Heart left ventricle (tissue), 16 donors: ENCODE measurements around the gene ANKRD44. TPM values are rescaled to one million over a fixed set of nuclear protein-coding genes. Genes with fewer than 3 reads are reported as not detected.
"Not testable (repeated sequence)": the region's sequence is repeated elsewhere in the genome, so short reads cannot be mapped to it uniquely, and the experiment has no call there.

Experiments
- ATAC-seq, 4 donors: fragments of 200-7000 bp; cut with Tn5 transposase; one replicate each; pipeline ENCODE4 v1.9.1; 2020 to 2022; ENCODE audit warnings: moderate library complexity in 4 of 4, mild to moderate bottlenecking in 3 of 4, moderate number of reproducible peaks in 1 of 4
- DNase-seq, 5 donors: peaks; one replicate each; pipeline ENCODE4 v3.0.0-alpha.2; 2020
- H3K27ac ChIP-seq, 12 donors: fragments of 200-600 bp; sonication (generic) in 4 of 12; one replicate each; pipeline versions ENCODE4 v1.5.0 to v1.8.0; 2016 to 2022; ENCODE audit warnings: mild to moderate bottlenecking in 2 of 12
- H3K27me3 ChIP-seq, 9 donors: fragments of 200-600 bp; sonication (generic) in 2 of 9; one replicate each; pipeline versions ENCODE4 v1.5.1 to v1.8.0; 2016 to 2022; ENCODE audit warnings: mild to moderate bottlenecking in 3 of 9
- H3K36me3 ChIP-seq, 9 donors: fragments of 200-600 bp; sonication (generic) in 2 of 9; one replicate each; pipeline versions ENCODE4 v1.5.0 to v1.8.0; 2018 to 2022; ENCODE audit warnings: mild to moderate bottlenecking in 2 of 9
- H3K4me1 ChIP-seq, 12 donors: fragments of 200-600 bp; sonication (generic) in 4 of 12; one replicate each; pipeline versions ENCODE4 v1.5.0 to v1.8.0; 2016 to 2022; ENCODE audit warnings: mild to moderate bottlenecking in 3 of 12
- H3K4me3 ChIP-seq, 12 donors: fragments of 200-600 bp; sonication (generic) in 4 of 12; one replicate each; pipeline versions ENCODE4 v1.5.0 to v1.8.0; 2017 to 2022; ENCODE audit warnings: mild to moderate bottlenecking in 9 of 12, moderate library complexity in 4 of 12
- H3K9me3 ChIP-seq, 12 donors: fragments of 200-600 bp; sonication (generic) in 4 of 12; one replicate each; pipeline versions ENCODE4 v1.5.0 to v1.8.0; 2016 to 2022; ENCODE audit warnings: mild to moderate bottlenecking in 1 of 12
- CTCF ChIP-seq, 12 donors: fragments of 200-600 bp; sonication (generic) in 4 of 12; IDR thresholded peaks; one replicate each; pipeline versions ENCODE4 v1.5.0 to v1.8.0; 2018 to 2022; ENCODE audit warnings: antibody characterized with exemption in 12 of 12, mild to moderate bottlenecking in 5 of 12
- POLR2A ChIP-seq, 2 donors: fragments of 450-650 bp; IDR thresholded peaks; one replicate each; pipeline ENCODE4 v1.6.1; 2017; ENCODE audit warnings: antibody characterized with exemption in 2 of 2, mild to moderate bottlenecking in 2 of 2, moderate library complexity in 2 of 2
- WGBS, 4 donors: extraction: QIAGEN DNeasy Blood & Tissue Kit in 2 of 4; methylation state at CpG; one replicate each; pipeline versions ENCODE4 v1.1.5 to v1.1.7; 2013 to 2018; 5-methylcytosine and 5-hydroxymethylcytosine counted together
- intact Hi-C, 10 donors: fragments of 100-400 bp; cut with DNase I; formaldehyde crosslinking; loops; one replicate each; pipeline versions ENCODE4 v1.11.1 to v1.14.2; 2022
- polyA plus RNA-seq, 2 donors: library from polyadenylated mRNA; stranded (reverse); fragments of 200-250 nt; gene quantifications; one replicate each; pipeline ENCODE4 v1.2.3, GENCODE V29; 2013
- total RNA-seq, 9 donors: library from RNA; depleted of rRNA in 2 of 9; stranded (reverse); fragments of >200 nt in 2 of 9; fragmentation: NEBNext Ultra II Directional in 3 of 9; extraction: Animal tissue kit (Norgen Biotek cat#: 25700) in 3 of 9; gene quantifications; one replicate each; pipeline versions ENCODE4 v1.1.0 to v1.2.4, GENCODE V29; 2016 to 2023
- donor health status: ischemic (EF 13 %, LVEDD 7.1; RV severe dilation, severe dysfunction).
- donor health status: healthy with polysubstance abuse.
- donor health status: DM: no; HTN: yes; CAD: no.
- donor health status: DM: no; HTN: no; CAD: no.
- donor health status: ischemic (EF 25% LVEDD 6.9; RV normal size, moderate dysfunction).
- donor health status: ischemic (EF 25% LVEDD 5.7; RV mildly dilated, moderate dysfunction).
- donor health status: healthy.
- donor health status: DM: yes; HTN: yes; CAD: no.
- donor health status: ischemic (EF 35%, LVEDD 5.7; RV mildly dilated, moderate dysfunction).
- donor health status: nonischemic (EF 11% LVEDD 7.7; RV severe dilation, severe dysfunction).
- donor health status: DM: yes; HTN: yes; CAD: no.
- donor health status: PGD.
- donor health status: ischemic (EF 29% LVEDD 5.4; RV normal size, mild dysfunction).
- donor health status: nonischemic (EF 23%, LVEDD 6.1; RV moderate dilation, normal function).

Gene ANKRD44
- total and polyA plus RNA-seq, 11 donors, result 2.4 to 30.6 (median 8.4) TPM

GRCh38 chr2:197010200-197011020, 300.2 kb downstream of the ANKRD44 start:
- Histone ChIP-seq H3K9me3 (no peaks in the 10 kb centered on the region), H3K4me1 (peaks cover 0 to 9% (median 0%) of the 10 kb centered on the region in 12 donors), H3K4me3 (no peak overlapping the region), H3K27ac (no peak overlapping the region), H3K27me3 (no peaks in the 10 kb centered on the region), H3K36me3 (peaks cover 0 to 68% (median 4%) of the 10 kb centered on the region in 9 donors)
- ATAC-seq, result no peak
- no peak for TF ChIP-seq CTCF (IDR thresholded peaks at IDR 0.05)
- no peak for TF ChIP-seq POLR2A (IDR thresholded peaks at IDR 0.05)
- intact Hi-C loops, result loop anchor here in 9 of 10 donors (2.0 to 10.0 kb wide), 10 partner anchors 94 to 367 kb away; partner anchors contain the start of gene ANKRD44 (in 4 of the 9)
- no peak for DNase-seq
- 86 to 92% (median 89%) methylated on average over 23 of the region's 23 CpGs for WGBS, 4 donors

GRCh38 chr2:197008741-197009341, 301.7 kb downstream of the ANKRD44 start:
- H3K36me3 ChIP-seq, result peaks cover 0 to 62% (median 4%) of the 10 kb centered on the region in 9 donors
- H3K4me3 ChIP-seq, H3K27me3 ChIP-seq, ATAC-seq, H3K4me1 ChIP-seq, intact Hi-C loops, DNase-seq, H3K9me3 ChIP-seq, H3K27ac ChIP-seq: not testable (repeated sequence)
- WGBS, 4 donors, result 95 to 98% (median 96%) methylated on average over 13 of the region's 13 CpGs

- no peaks in the 10 kb centered on the region for H3K9me3 ChIP-seq
- TF ChIP-seq POLR2A (IDR thresholded peaks at IDR 0.05) (no peak), CTCF (IDR thresholded peaks at IDR 0.05) (no peak)
- peaks cover 0 to 53% (median 4%) of the 10 kb centered on the region in 9 donors for H3K36me3 ChIP-seq
- ATAC-seq (no peak), DNase-seq (no peak)
- 63 to 67% (median 64%) methylated on average over 4 of the region's 4 CpGs for WGBS, 4 donors
- H3K4me3 ChIP-seq, result no peak overlapping the region
- intact Hi-C loops, result no loop called here
- no peak overlapping the region for H3K27ac ChIP-seq
- H3K27me3 ChIP-seq, result no peaks in the 10 kb centered on the region
- peaks cover 0 to 9% (median 0%) of the 10 kb centered on the region in 12 donors for H3K4me1 ChIP-seq
These were observed 302.6 kb downstream of the ANKRD44 start for GRCh38 chr2:197007716-197008628.

DNA sequence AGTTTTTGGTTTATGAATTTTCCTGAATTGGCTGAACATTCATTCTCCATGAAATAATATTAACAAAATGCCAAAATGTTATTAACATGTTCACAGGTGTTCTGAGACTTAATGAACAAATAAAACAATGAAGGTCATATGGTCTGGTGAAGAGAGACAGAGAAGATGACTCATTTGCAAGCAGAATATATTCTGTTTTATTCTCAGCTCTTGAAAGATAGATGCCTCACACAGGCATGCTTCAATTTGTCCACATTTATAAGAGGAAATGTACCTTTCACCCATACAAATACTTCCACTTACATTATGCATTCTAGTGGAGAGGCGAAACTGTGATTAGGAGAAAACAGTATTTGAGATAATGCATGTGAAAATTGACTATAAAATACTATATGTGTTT, 308.7 kb downstream of the ANKRD44 start:
- TF ChIP-seq POLR2A (IDR thresholded peaks at IDR 0.05) (no peak), CTCF (IDR thresholded peaks at IDR 0.05) (no peak)
- Histone ChIP-seq H3K27ac (no peak overlapping the region), H3K27me3 (no peaks in the 10 kb centered on the region), H3K9me3 (no peaks in the 10 kb centered on the region), H3K36me3 (peaks cover 0 to 66% (median 9%) of the 10 kb centered on the region in 9 donors), H3K4me1 (no peaks in the 10 kb centered on the region), H3K4me3 (no peak overlapping the region)
- intact Hi-C loops, result no loop called here
- WGBS, 4 donors, result 92 to 100% (median 100%) methylated on average over 1 of the region's 1 CpG
- no peak for ATAC-seq
- DNase-seq, result no peak
